ENCODE data around the gene KCNIP4.
"Not testable (repeated sequence)": the region's sequence is repeated elsewhere in the genome, so short reads cannot be mapped to it uniquely, and the experiment has no call there.

Gene KCNIP4

DNA sequence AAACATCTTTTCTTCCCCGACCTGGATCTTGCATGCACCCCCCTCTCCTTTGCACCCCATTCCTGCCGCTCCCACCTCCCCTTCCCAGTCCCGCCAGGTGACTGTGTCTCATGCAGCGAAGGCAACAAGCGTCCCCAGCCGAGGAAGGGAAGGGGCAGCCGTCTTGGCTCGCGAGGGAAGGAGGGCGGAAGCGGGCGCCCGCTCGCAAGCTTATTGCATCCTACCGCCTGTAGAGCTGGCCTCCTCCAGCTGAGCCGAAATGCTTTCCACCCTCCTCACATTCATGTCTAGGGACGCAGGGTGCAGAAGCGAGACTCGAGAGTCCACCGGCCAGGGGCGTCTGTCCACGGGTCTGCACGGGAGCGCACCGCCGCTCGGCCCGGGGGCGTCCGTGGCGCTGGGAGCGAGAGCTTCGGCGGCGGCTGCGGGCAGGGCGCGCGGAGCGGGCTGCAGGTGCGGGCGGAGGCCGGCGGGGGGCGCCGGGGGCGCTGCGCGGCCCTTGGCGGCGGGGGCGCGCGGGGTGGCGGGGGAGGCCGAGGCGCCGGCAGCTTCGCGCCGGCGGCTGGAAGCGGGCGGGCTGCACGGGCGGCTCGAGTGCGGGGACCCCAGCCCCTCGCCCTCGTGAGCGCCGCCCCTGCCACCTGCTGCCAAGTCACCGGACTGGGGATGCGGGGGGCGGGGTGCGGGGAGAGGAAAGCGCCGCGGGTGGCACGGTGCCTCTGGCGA, at the start of gene KCNIP4:
KCNIP4 (minus strand) TSS at position 426 of the 726 bp plus-strand sequence.
- peak; percentile 36 for DNase-seq

DNA sequence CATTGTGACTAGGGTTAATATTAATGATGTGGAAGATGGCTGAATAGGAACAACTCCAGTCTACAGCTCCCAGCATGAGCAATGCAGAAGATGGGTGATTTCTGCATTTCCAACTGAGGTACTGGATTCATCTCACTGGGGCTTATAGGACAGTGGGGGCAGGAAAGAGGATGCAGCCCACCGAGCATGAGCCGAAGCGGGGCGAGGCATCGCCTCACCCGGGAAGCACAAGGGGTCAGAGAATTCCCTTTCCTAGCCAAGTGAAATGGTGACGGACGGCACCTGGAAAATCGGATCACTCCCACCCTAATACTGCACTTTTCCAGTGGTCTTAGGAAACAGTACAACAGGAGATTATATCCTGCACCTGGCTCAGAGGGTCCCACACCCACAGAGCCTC, 48.0 kb upstream of the KCNIP4 start:
- DNase-seq, result not testable (repeated sequence)

- DNase-seq, result no peak
These were observed 43.8 kb upstream of the KCNIP4 start for GRCh38 chr4:21992330-21992729.

GRCh38 chr4:21991562-21991961, 43.0 kb upstream of the KCNIP4 start:
- no peak for DNase-seq

GRCh38 chr4:21991050-21991449, 42.5 kb upstream of the KCNIP4 start:
- DNase-seq, result no peak

DNA sequence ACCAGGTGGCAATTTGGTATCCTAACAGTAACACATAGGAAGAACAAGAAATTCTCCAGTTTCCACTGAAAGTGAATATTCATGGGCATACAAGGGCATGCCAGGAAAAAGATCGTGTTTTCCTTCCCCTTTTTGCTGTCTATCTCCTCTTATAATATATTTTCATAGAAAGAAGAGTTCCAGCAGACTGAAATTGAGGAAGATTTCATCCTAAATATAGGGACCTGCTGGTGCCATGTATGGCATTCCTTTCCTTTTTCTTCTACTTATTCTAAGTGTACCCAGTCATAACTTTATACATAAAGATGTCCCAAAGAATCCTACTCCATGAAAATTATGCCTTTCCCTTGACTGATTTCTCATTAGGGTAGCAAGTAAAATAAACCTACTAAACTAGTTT, 40.8 kb upstream of the KCNIP4 start:
- no peak for DNase-seq

DNA sequence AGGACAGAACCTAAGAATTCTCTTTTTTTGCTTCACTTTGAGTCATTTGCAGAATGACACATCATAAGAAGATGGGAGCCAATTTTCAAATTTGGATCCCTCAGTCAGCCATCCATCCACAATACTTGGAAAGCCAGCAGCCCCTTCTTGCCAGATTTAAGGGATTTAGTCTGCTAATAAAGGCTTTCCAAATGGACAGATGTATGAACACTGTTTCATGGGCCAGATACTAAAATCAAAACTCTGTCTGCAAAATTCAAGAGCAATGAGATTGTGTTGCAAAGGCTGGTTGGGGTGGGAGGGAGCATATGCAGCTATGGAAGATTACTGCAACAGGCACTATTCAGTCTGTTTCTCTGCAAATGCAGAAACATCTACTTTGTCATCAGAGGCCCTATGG, 37.7 kb upstream of the KCNIP4 start:
- no peak for DNase-seq

DNA sequence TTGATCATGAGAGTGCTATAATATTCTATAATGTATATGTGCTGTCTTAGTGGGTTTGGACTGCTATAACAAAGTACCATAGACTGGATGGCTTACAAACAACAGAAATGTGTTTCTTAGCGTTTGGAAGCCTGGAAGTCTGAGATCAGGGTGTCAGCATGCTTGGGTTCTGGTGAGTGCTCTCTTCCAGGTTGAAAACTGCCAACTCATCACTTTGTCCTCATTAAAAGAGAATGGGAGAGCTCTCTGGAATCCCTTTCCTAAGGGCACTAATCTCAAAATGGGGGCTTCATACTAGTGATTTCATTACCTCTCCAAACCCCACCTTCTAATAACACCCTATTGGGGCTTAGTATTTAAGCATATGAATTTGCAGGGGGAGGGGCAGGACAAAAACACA, 33.5 kb upstream of the KCNIP4 start:
- DNase-seq, result no peak

GRCh38 chr4:21979196-21979595, 30.6 kb upstream of the KCNIP4 start:
- DNase-seq, result no peak

DNA sequence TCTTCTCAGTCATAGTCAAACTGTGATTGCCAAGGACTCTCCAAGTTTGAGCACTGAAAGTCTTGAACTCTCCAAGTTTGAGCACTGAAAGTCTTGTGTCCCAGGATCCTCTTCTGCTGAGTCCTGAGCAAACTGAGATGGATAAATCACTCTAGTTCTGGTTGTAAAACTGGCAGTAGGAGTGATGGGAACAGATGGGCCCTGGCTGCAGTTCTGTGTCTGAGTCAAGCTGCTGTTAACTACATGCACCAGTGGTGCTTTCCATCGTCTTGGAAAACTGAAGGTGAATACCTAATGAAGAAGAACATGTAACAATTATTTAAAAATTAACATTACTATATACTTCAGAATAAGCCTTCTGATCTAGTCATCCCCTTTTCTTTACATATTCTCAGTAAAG, 27.6 kb upstream of the KCNIP4 start:
- DNase-seq, result no peak

DNA sequence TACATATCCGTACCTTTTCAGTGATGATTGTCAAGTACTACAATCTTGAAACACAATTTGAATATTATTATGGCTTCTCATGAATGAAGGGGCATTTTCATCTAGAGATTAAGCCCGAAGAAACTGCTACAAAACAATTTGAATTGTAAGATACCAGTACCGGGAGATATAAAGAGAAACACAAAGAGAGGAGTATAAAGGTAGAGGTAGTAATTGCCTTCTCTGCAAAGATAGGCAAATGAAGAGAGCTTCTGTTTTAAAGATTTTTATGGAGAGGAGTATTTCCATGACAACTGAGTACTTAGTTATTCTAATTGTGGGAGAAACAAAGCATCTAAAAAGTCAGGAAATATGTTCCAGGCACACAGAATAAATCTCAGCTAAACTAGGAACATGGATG, 25.3 kb upstream of the KCNIP4 start:
- DNase-seq, result no peak

- DNase-seq, result no peak
These were observed 16.3 kb upstream of the KCNIP4 start for GRCh38 chr4:21964762-21965319.

- no peak for DNase-seq
These were observed 14.1 kb upstream of the KCNIP4 start for GRCh38 chr4:21962691-21963090.

DNA sequence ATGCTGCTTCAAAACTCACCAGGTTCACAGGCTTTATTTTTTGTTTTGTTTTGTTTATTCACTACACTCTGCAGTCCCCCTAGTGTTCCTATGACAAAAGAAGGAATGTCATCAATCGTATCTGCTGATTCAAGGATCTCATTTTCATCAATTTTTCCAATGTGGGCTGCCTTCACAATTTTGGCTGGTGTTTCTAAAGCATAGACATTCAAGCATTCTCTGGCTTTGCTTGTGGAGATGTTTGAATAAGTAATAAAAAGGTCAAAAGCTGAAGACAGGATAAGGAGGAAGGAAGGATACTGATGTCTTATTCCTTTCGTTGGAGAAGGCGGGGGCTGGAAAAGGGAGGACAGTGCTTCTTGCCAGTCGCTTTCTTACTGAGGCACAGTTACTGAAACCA, 12.2 kb upstream of the KCNIP4 start:
- DNase-seq, result no peak

GRCh38 chr4:21954916-21955315, 6.3 kb upstream of the KCNIP4 start:
- DNase-seq, result no peak

DNA sequence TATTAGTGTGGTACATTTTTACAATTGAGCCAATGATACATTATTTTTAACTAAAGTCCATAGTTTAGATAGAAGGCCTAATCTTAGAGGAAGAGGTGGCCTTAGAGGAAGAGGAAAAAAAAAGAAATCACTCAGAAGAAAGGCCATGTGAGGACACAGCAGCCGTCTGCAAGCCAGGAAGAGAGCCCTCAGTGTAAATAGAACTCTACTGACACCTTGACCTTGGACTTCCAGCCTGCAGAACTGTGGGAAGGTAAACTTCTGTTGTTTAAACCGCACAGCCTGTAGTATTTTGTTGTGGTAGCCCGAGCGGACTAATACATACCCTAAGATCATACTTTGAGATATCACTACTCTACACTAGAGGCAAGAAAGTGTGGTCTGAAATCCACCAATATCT, 5.1 kb upstream of the KCNIP4 start:
- no peak for DNase-seq

DNA sequence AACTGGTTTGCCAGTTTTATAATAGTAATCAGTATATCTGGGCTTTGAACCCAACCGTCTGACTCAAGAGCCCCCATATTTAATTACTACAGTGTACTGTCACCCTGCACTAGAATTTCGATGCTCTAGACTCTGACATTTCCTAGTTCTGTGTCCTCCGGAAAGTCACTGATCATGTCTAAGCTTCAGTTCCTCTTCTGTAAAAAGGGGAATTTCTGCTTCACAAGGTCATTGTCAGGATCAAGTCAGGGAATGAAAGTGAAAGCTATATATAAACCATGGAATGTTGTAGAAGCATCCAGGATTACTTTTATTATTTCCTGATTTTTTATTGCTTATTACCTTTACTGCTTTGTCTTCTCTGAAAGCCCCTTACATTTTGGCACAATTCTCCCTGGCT, 4.0 kb upstream of the KCNIP4 start:
- no peak for DNase-seq

GRCh38 chr4:21949073-21949457, 493 bp upstream of the KCNIP4 start:
- DNase-seq, result peak; percentile 35

GRCh38 chr4:21947791-21948346, 703 bp downstream of the KCNIP4 start:
- DNase-seq, result no peak

- no peak for DNase-seq
These were observed 1.7 kb downstream of the KCNIP4 start for GRCh38 chr4:21946858-21947257.

DNA sequence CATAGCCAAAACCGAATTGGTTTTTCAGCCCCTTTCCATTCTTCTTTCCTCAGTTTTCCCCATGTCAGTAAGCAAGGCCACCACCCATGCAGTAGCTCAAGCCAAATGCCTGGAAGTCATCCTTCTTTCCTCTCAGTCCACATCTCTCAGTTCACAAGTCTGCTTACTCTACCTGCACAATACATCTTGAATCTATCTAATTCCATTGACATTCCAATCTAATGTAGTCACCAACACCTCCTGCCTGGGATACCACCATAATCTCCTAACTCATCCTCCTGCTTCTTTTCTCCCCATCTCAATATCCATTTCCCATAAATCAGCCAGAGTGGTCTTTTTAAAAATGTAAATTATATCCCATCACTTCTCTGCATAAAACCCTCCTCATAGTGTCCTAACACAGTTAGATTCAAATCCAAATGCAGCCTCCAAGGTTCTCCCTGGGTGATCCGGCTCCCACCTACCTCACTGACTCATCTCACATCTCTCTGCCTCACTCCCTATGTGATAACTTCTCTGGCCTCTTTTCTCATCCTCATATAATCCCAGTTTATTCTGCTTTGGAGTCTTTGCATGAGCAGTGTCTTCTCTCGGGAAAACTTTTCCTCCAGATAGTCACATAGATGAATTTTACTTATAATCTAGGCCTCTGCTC, 26.9 kb downstream of the KCNIP4 start:
- DNase-seq, result no peak

- DNase-seq, result no peak
These were observed 32.8 kb downstream of the KCNIP4 start for GRCh38 chr4:21915761-21916160.

DNA sequence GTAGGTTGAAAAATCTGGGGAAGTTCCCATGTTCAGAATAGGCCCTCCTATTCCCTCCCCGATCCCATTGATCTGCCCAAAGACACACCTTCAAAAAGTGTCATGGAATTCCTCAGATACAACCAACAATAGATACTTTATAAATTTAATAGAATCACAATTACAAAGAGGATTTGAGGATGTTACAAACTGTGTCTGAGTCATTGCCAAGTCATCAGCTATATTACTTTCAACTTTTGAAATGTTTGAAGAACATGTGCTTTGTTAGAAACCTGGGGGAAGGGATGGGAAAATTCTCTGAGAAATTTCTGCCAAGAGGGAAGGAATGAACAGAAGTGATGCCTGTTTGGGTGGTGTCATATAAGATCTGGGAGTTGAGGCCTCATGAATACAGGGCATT, 46.7 kb downstream of the KCNIP4 start:
- DNase-seq, result no peak

DNA sequence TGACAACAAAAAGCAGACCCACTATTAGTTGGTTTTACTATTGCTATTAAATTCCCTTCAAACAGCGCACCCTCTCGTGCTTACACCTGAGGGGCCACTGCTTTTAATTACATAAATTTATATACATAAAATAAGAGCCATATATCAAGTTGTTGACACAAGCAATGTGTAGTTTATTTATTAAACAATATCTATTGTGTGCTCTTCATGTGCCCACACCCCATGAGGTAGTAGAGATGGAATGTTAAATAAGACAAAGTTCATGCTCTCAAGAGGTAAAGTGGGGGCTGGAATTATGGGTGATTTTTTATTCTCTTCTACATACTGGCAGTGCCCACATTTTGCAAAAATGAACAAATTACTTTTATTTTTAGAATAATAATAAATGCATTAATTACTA, 47.3 kb downstream of the KCNIP4 start:
- no peak for DNase-seq
